PFSK-1 (cell line): ENCODE data around the gene OR51B5.

Source experiments
- FOXP2 ChIP-seq: optimal IDR thresholded peaks from 2 replicates; pipeline ENCODE3; 2011; ENCODE audit warnings: borderline replicate concordance, control low read depth, inconsistent platforms; ENCODE audit not compliant: insufficient read depth; ENCODE audit errors: extremely low read length, extremely low read depth
- POLR2AphosphoS5 ChIP-seq: IDR thresholded peaks from 2 replicates; pipeline ENCODE4 v1.6.1; 2012; ENCODE audit warnings: low read depth, mild to moderate bottlenecking, control low read depth, low read length, moderate library complexity
- REST ChIP-seq, 2 experiments: IDR thresholded peaks; 2 replicates each; pipeline versions ENCODE4 v1.6.1 to v1.8.0; 2011 to 2012; ENCODE audit warnings: low read depth in 2 of 2, low read length in 2 of 2, control low read depth in 1 of 2, inconsistent platforms in 1 of 2, mild to moderate bottlenecking in 1 of 2, moderate library complexity in 1 of 2; ENCODE audit not compliant: insufficient read depth in 1 of 2
- SIN3A ChIP-seq: IDR thresholded peaks from 2 replicates; pipeline ENCODE4 v1.6.1; 2012; ENCODE audit warnings: mild to moderate bottlenecking, low read length, moderate library complexity, borderline replicate concordance; ENCODE audit not compliant: insufficient read depth
- TAF1 ChIP-seq: IDR thresholded peaks from 2 replicates; pipeline ENCODE4 v1.6.1; 2012; ENCODE audit warnings: low read length, control low read depth, borderline replicate concordance; ENCODE audit not compliant: insufficient read depth

Gene OR51B5

GRCh38 chr11:5363679-5364078, 20.4 kb upstream of the OR51B5 start:
- TF ChIP-seq REST (IDR thresholded peaks at IDR 0.05; ENCODE audit: insufficient read depth in 1 of 2, low read depth in 2 of 2, low read length in 2 of 2) = no peak

- TF ChIP-seq FOXP2 (no peak), SIN3A (no peak), REST (IDR thresholded peaks at IDR 0.05; ENCODE audit: insufficient read depth in 1 of 2, low read depth in 2 of 2, low read length in 2 of 2) (no peak), POLR2AphosphoS5 (no peak), TAF1 (no peak)
These were observed 18.8 kb upstream of the OR51B5 start for GRCh38 chr11:5362017-5362625.

GRCh38 chr11:5351208-5351607, 7.9 kb upstream of the OR51B5 start, which contains the start of gene OR51B6:
OR51B6 (plus strand) TSS chr11:5351508; CDS start chr11:5351508, 0 bp downstream.
- TF ChIP-seq FOXP2 (no peak), TAF1 (no peak), SIN3A (no peak), POLR2AphosphoS5 (no peak), REST (IDR thresholded peaks at IDR 0.05; ENCODE audit: insufficient read depth in 1 of 2, low read depth in 2 of 2, low read length in 2 of 2) (no peak)

GRCh38 chr11:5349550-5349949, 6.2 kb upstream of the OR51B5 start:
- TF ChIP-seq POLR2AphosphoS5 = no peak
- TF ChIP-seq SIN3A = no peak
- no peak for TF ChIP-seq TAF1
- TF ChIP-seq FOXP2 = no peak
- TF ChIP-seq REST (IDR thresholded peaks at IDR 0.05; ENCODE audit: insufficient read depth in 1 of 2, low read depth in 2 of 2, low read length in 2 of 2) = no peak

GRCh38 chr11:5348551-5349194, 5.3 kb upstream of the OR51B5 start:
- no peak for TF ChIP-seq REST (IDR thresholded peaks at IDR 0.05; ENCODE audit: insufficient read depth in 1 of 2, low read depth in 2 of 2, low read length in 2 of 2)
- TF ChIP-seq SIN3A = no peak
- TF ChIP-seq FOXP2 = no peak
- no peak for TF ChIP-seq TAF1
- no peak for TF ChIP-seq POLR2AphosphoS5
